Measurements from ENCODE around the gene ROPN1B.
"Not testable (repeated sequence)": the region's sequence is repeated elsewhere in the genome, so short reads cannot be mapped to it uniquely, and the experiment has no call there.

ROPN1B gene

GRCh38 chr3:125968701-125969592 lies at the start of gene ROPN1B:
Gene ROPN1B, plus strand, starts transcription at chr3:125969178. Its CDS starts 2,877 bp downstream, at chr3:125972055.
- H3K4me3 ChIP-seq; intact Hi-C loops (cut with DNase I; ENCODE audit: low total_unique reads); DNase-seq; H3K4me1 ChIP-seq; H3K27ac ChIP-seq; H3K27me3 ChIP-seq; H3K36me3 ChIP-seq; H3K9me3 ChIP-seq: not testable (repeated sequence)

- H3K36me3 ChIP-seq, H3K4me1 ChIP-seq, H3K9me3 ChIP-seq, H3K4me3 ChIP-seq, H3K27me3 ChIP-seq, H3K27ac ChIP-seq, DNase-seq: not testable (repeated sequence)
- intact Hi-C loops (cut with DNase I; ENCODE audit: low total_unique reads) = loop anchor here (10.0 kb wide), 1 partner anchor 455 kb away; no protein-coding TSS in a partner anchor
These were observed 48.8 kb upstream of the ROPN1B start for GRCh38 chr3:125920191-125920590.

- intact Hi-C loops (cut with DNase I; ENCODE audit: low total_unique reads) = loop anchor here (10.0 kb wide), 1 partner anchor 454 kb away; no protein-coding TSS in a partner anchor
- not testable (repeated sequence) for DNase-seq, H3K36me3 ChIP-seq, H3K9me3 ChIP-seq, H3K27ac ChIP-seq, H3K4me1 ChIP-seq, H3K4me3 ChIP-seq, H3K27me3 ChIP-seq
These were observed 48.2 kb upstream of the ROPN1B start for GRCh38 chr3:125920751-125921279.

GRCh38 chr3:125921712-125922111 lies 47.3 kb upstream of the ROPN1B start:
- not testable (repeated sequence) for H3K4me3 ChIP-seq, H3K4me1 ChIP-seq, H3K27ac ChIP-seq, H3K9me3 ChIP-seq, H3K36me3 ChIP-seq, H3K27me3 ChIP-seq, DNase-seq
- intact Hi-C loops (cut with DNase I; ENCODE audit: low total_unique reads) = loop anchor here (10.0 kb wide), 1 partner anchor 453 kb away; no protein-coding TSS in a partner anchor
- peak; percentile 48 to 53 for TF ChIP-seq CTCF (IDR thresholded peaks at IDR 0.05)

- H3K4me1 ChIP-seq, H3K4me3 ChIP-seq, H3K27me3 ChIP-seq, H3K9me3 ChIP-seq, H3K36me3 ChIP-seq, DNase-seq, H3K27ac ChIP-seq: not testable (repeated sequence)
- intact Hi-C loops (cut with DNase I; ENCODE audit: low total_unique reads) = loop anchor here (10.0 kb wide), 1 partner anchor 451 kb away; no protein-coding TSS in a partner anchor
These were observed 45.5 kb upstream of the ROPN1B start for GRCh38 chr3:125923324-125924115.

- not testable (repeated sequence) for H3K27me3 ChIP-seq, DNase-seq, H3K9me3 ChIP-seq, H3K4me3 ChIP-seq, H3K4me1 ChIP-seq, H3K36me3 ChIP-seq, H3K27ac ChIP-seq
- intact Hi-C loops (cut with DNase I; ENCODE audit: low total_unique reads) = loop anchor here (10.0 kb wide), 1 partner anchor 451 kb away; no protein-coding TSS in a partner anchor
These were observed 44.7 kb upstream of the ROPN1B start for GRCh38 chr3:125924276-125924675.

- H3K36me3 ChIP-seq, H3K4me3 ChIP-seq, H3K27me3 ChIP-seq, H3K9me3 ChIP-seq, DNase-seq, H3K4me1 ChIP-seq, H3K27ac ChIP-seq: not testable (repeated sequence)
- intact Hi-C loops (cut with DNase I; ENCODE audit: low total_unique reads) = loop anchor here (10.0 kb wide), 1 partner anchor 449 kb away; no protein-coding TSS in a partner anchor
These were observed 43.3 kb upstream of the ROPN1B start for GRCh38 chr3:125925727-125926126.

- not testable (repeated sequence) for H3K9me3 ChIP-seq, H3K27ac ChIP-seq, H3K4me3 ChIP-seq, H3K4me1 ChIP-seq, H3K36me3 ChIP-seq, H3K27me3 ChIP-seq
- intact Hi-C loops (cut with DNase I; ENCODE audit: low total_unique reads) = loop anchor here (10.0 kb wide), 1 partner anchor 446 kb away; no protein-coding TSS in a partner anchor
- peak; percentile 51 to 65 for TF ChIP-seq CTCF (IDR thresholded peaks at IDR 0.05)
- peak; percentile 50 to 73 for DNase-seq
These were observed 40.0 kb upstream of the ROPN1B start for GRCh38 chr3:125928771-125929545.

GRCh38 chr3:125929765-125930164 lies 39.2 kb upstream of the ROPN1B start:
- H3K27me3 ChIP-seq, H3K4me1 ChIP-seq, H3K9me3 ChIP-seq, H3K36me3 ChIP-seq, DNase-seq, H3K27ac ChIP-seq, H3K4me3 ChIP-seq: not testable (repeated sequence)
- intact Hi-C loops (cut with DNase I; ENCODE audit: low total_unique reads) = loop anchor here (10.0 kb wide), 1 partner anchor 445 kb away; no protein-coding TSS in a partner anchor

- H3K27ac ChIP-seq; H3K36me3 ChIP-seq; H3K9me3 ChIP-seq; DNase-seq; H3K27me3 ChIP-seq; H3K4me1 ChIP-seq; H3K4me3 ChIP-seq; intact Hi-C loops (cut with DNase I; ENCODE audit: low total_unique reads): not testable (repeated sequence)
These were observed 37.6 kb upstream of the ROPN1B start for GRCh38 chr3:125931355-125931880.

Measured in tibial artery (tissue), 4 donors.